Keratinocyte (primary cell): ENCODE measurements around the gene SMAD3. TPM values are rescaled to one million over a fixed set of nuclear protein-coding genes. Genes with fewer than 3 reads are reported as not detected.

ENCODE experiments used
- DNase-seq: peaks from one replicate; pipeline ENCODE4 v3.0.0-alpha.2; 2011; ENCODE audit warnings: low read depth, missing footprints, low spot score
- FAIRE-seq: peaks from 2 replicates; lab custom pipeline; 2011; peaks lifted over from hg19 to GRCh38; lab: Jason Lieb, UNC
- H2AFZ ChIP-seq: 2 replicates; pipeline ENCODE4 v1.6.0; 2012; ENCODE audit warnings: low read length, control low read depth, inconsistent platforms; ENCODE audit not compliant: control insufficient read depth
- H3K27ac ChIP-seq: 2 replicates; pipeline ENCODE4 v1.5.1; 2011; ENCODE audit warnings: low read length; ENCODE audit not compliant: control insufficient read depth, insufficient read depth
- H3K27me3 ChIP-seq: 3 replicates; pipeline ENCODE4 v1.6.0; 2011; ENCODE audit warnings: low read length; ENCODE audit not compliant: control insufficient read depth, insufficient read depth; ENCODE audit errors: extremely low read depth
- H3K36me3 ChIP-seq, 2 experiments: 2 replicates in 1 of 2; 3 replicates in 1 of 2; pipeline ENCODE4 v1.5.1; 2011; ENCODE audit warnings: low read length in 2 of 2, mild to moderate bottlenecking in 1 of 2; ENCODE audit not compliant: control insufficient read depth in 2 of 2, insufficient read depth in 2 of 2; ENCODE audit errors: extremely low read depth in 1 of 2
- H3K4me1 ChIP-seq: 3 replicates; pipeline ENCODE4 v1.5.1; 2011; ENCODE audit warnings: low read length; ENCODE audit not compliant: control insufficient read depth, insufficient read depth; ENCODE audit errors: extremely low read depth
- H3K4me2 ChIP-seq: 3 replicates; pipeline ENCODE4 v1.6.0; 2011; ENCODE audit warnings: low read depth, low read length; ENCODE audit not compliant: control insufficient read depth, insufficient read depth; ENCODE audit errors: extremely low read depth
- H3K4me3 ChIP-seq, 3 experiments: fragments of 200-600 bp in 1 of 3; sonication (generic) in 1 of 3; 2 replicates in 2 of 3; 3 replicates in 1 of 3; pipeline ENCODE4 v1.5.1; 2011 to 2016; ENCODE audit warnings: low read length in 3 of 3, mild to moderate bottlenecking in 3 of 3, control low read depth in 2 of 3, inconsistent platforms in 1 of 3, low read depth in 1 of 3, mixed read lengths in 1 of 3, mixed run types in 1 of 3, moderate library complexity in 1 of 3; ENCODE audit not compliant: control insufficient read depth in 2 of 3, insufficient read depth in 2 of 3; ENCODE audit errors: extremely low read depth in 1 of 3
- H3K79me2 ChIP-seq: 2 replicates; pipeline ENCODE4 v1.6.0; 2012; ENCODE audit warnings: low read length; ENCODE audit not compliant: control insufficient read depth, insufficient read depth
- H3K9ac ChIP-seq: 3 replicates; pipeline ENCODE4 v1.6.0; 2011; ENCODE audit warnings: low read length; ENCODE audit not compliant: control insufficient read depth, insufficient read depth; ENCODE audit errors: extremely low read depth
- H3K9me1 ChIP-seq: 3 replicates; pipeline ENCODE4 v1.6.0; 2011; ENCODE audit warnings: low read length; ENCODE audit not compliant: control insufficient read depth, insufficient read depth; ENCODE audit errors: extremely low read depth
- H3K9me3 ChIP-seq: 2 replicates; pipeline ENCODE4 v1.5.1; 2012; ENCODE audit warnings: low read depth, low read length; ENCODE audit not compliant: control insufficient read depth
- H4K20me1 ChIP-seq: 3 replicates; pipeline ENCODE4 v1.6.0; 2011; ENCODE audit warnings: low read length; ENCODE audit not compliant: control insufficient read depth, insufficient read depth; ENCODE audit errors: extremely low read depth
- CTCF ChIP-seq, 3 experiments: IDR thresholded peaks in 1 of 3; conservative IDR thresholded peaks in 1 of 3; optimal IDR thresholded peaks in 1 of 3; 2 replicates in 2 of 3; 3 replicates in 1 of 3; pipeline versions ENCODE3 to v1.5.1; 2011; ENCODE audit warnings: low read length in 3 of 3, mild to moderate bottlenecking in 3 of 3, moderate library complexity in 2 of 3, control low read depth in 1 of 3, inconsistent platforms in 1 of 3; ENCODE audit not compliant: insufficient read depth in 2 of 3; ENCODE audit errors: extremely low read depth in 1 of 3
- EZH2 ChIP-seq: IDR thresholded peaks from one replicate; pipeline ENCODE4 v1.6.1; 2012; ENCODE audit warnings: inconsistent platforms, mild to moderate bottlenecking, low read length, moderate library complexity
- dilution Hi-C: fragments of 300-500 bp; cut with MboI; formaldehyde crosslinking; loops from one replicate; pipeline ENCODE4 v1.7.0; 2020; ENCODE audit warnings: low sequenced_read_pairs; ENCODE audit not compliant: extremely low pct_ligation_motif_present
- polyA plus RNA-seq, 5 experiments: library from polyadenylated mRNA; depleted of rRNA in 3 of 5; stranded (reverse) in 3 of 5; stranded (forward) in 1 of 5; unstranded in 1 of 5; fragments of >200 nt; gene quantifications; 1 replicate in 1 of 5; 2 replicates in 3 of 5; 3 replicates in 1 of 5; pipeline versions ENCODE4 v1.2.1 to v1.2.3, GENCODE V29; 2011 to 2012; ENCODE audit warnings: missing spikeins in 2 of 5, low read depth in 1 of 5, low replicate concordance in 1 of 5

SMAD3 gene
- polyA plus RNA-seq, 1 donor (not counting 4 experiments of a cell fraction or from before 2014, with no cell fraction given) = 33.7 TPM

DNA sequence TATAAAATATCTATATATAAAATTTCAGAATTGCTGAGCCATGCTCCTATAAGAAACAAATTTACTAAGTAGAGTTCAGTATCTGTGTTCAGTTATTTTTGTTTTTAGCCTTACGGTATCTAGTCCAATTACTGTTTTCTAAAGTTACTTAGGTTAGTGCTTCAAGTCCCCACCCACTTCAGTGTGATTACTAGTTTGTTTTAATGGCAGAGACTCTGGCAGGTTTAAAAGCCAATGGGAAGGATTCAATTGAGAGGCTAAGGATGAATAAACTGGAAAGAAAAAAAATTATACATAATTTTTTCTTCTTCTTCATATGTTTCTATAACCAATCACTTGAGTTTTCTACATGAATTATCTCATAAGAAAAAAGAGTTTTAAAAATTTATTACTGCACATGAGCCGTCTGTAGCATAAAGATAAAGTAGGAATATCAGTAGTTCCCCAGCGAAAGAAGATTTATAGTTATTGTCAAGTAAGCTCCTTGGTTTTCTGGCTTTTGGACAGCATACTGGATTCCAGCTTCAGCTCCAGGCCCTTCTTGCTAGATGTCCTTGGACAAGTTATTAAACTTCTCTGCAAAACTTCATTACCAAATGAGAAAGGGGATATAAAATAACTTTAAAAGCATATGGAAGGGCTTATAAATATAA, 142.3 kb downstream of the SMAD3 start:
- Histone ChIP-seq H3K4me2 (no peak overlapping the region), H3K9me3 (no peaks in the 10 kb centered on the region), H2AFZ (no peak overlapping the region), H3K4me1 (no peaks in the 10 kb centered on the region), H3K9me1 (no peaks in the 10 kb centered on the region), H3K36me3 (peaks cover 6 to 11% of the 10 kb centered on the region in 2 experiments), H3K4me3 (no peak overlapping the region), H3K27me3 (no peaks in the 10 kb centered on the region), H3K79me2 (no peaks in the 10 kb centered on the region), H4K20me1 (no peaks in the 10 kb centered on the region), H3K27ac (no peak overlapping the region), H3K9ac (no peak overlapping the region)
- dilution Hi-C loops = no loop called here
- DNase-seq (no peak), FAIRE-seq (no peak)
- TF ChIP-seq EZH2 (no peak), CTCF (optimal IDR thresholded peaks at IDR 0.05 in 1 of 3, IDR thresholded peaks at IDR 0.05 in 1 of 3, conservative IDR thresholded peaks at IDR 0.05 in 1 of 3; ENCODE audit: extremely low read depth in 1 of 3, insufficient read depth in 2 of 3, low read length in 3 of 3) (no peak)

GRCh38 chr15:67208396-67208795, 143.0 kb downstream of the SMAD3 start:
- H3K4me2 ChIP-seq = no peak overlapping the region
- no peak for DNase-seq
- H3K27ac ChIP-seq = no peak overlapping the region
- no peak overlapping the region for H3K4me3 ChIP-seq
- no peaks in the 10 kb centered on the region for H4K20me1 ChIP-seq
- no peaks in the 10 kb centered on the region for H3K27me3 ChIP-seq
- H3K9ac ChIP-seq = no peak overlapping the region
- dilution Hi-C loops = no loop called here
- no peak overlapping the region for H2AFZ ChIP-seq
- no peaks in the 10 kb centered on the region for H3K79me2 ChIP-seq
- H3K9me1 ChIP-seq = no peaks in the 10 kb centered on the region
- no peak for FAIRE-seq
- no peaks in the 10 kb centered on the region for H3K4me1 ChIP-seq
- H3K9me3 ChIP-seq = no peaks in the 10 kb centered on the region
- H3K36me3 ChIP-seq = peaks cover 4 to 11% of the 10 kb centered on the region in 2 experiments
- TF ChIP-seq CTCF (optimal IDR thresholded peaks at IDR 0.05 in 1 of 3, IDR thresholded peaks at IDR 0.05 in 1 of 3, conservative IDR thresholded peaks at IDR 0.05 in 1 of 3; ENCODE audit: extremely low read depth in 1 of 3, insufficient read depth in 2 of 3, low read length in 3 of 3) = no peak
- no peak for TF ChIP-seq EZH2
